Measurements from ENCODE around the gene ACTRT3.

DNA sequence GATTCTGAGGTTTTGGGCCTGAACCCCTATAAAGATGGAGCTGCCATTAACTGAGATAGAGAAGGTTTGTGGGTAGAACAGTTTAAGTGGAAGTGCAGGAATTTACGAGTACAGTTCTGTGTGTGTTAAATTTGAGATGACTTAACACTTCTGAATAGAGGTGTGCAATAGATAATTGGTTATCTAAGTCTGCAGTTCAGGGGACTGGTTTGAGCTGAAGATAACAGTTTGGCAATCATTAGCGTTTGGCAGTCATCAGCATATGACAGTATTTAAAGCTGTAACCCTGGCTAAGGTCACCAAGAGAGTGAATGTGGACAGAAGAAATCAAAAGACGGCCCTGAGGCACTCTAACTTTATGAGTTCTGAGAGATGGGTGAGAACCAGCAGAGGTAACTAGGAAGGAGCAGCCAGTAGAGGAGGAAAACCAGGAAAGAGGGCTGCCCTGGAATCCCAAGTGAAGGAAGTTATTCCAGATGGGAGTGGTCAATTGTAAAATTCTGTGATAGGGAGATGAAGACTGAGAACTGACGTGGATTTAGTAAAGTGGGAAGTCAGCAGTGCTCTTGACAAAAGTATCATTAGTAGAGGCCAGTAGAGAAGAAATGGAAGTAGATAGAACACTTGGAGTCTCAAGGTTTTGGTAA, 12.0 kb upstream of the ACTRT3 start:
- no peak for TF ChIP-seq POLR2A (IDR thresholded peaks at IDR 0.05)
- TF ChIP-seq CTCF (IDR thresholded peaks at IDR 0.05), result no peak
